ENCODE measurements around the gene ZNF70.

ZNF70 gene

GRCh38 chr22:23692598-23693291 lies 58.2 kb downstream of the ZNF70 start:
- no peak for DNase-seq (ENCODE audit: low spot score)

- no peak for DNase-seq (ENCODE audit: low spot score)
These were observed 59.0 kb downstream of the ZNF70 start for GRCh38 chr22:23691748-23692423.

GRCh38 chr22:23690713-23691112 lies 60.2 kb downstream of the ZNF70 start, which contains the start of gene RGL4:
Gene RGL4, plus strand, starts transcription at chr22:23691013. Its CDS starts 1,018 bp downstream, at chr22:23692031.
- no peak for DNase-seq (ENCODE audit: low spot score)

- DNase-seq (ENCODE audit: low spot score), result no peak
These were observed 61.5 kb downstream of the ZNF70 start for GRCh38 chr22:23689414-23689813.
